ENCODE data around the gene TMEM117. TPM values are rescaled to one million over a fixed set of nuclear protein-coding genes. Genes with fewer than 3 reads are reported as not detected.

TMEM117 gene
- total RNA-seq, 1 donor from 2014 or later = not detected

DNA sequence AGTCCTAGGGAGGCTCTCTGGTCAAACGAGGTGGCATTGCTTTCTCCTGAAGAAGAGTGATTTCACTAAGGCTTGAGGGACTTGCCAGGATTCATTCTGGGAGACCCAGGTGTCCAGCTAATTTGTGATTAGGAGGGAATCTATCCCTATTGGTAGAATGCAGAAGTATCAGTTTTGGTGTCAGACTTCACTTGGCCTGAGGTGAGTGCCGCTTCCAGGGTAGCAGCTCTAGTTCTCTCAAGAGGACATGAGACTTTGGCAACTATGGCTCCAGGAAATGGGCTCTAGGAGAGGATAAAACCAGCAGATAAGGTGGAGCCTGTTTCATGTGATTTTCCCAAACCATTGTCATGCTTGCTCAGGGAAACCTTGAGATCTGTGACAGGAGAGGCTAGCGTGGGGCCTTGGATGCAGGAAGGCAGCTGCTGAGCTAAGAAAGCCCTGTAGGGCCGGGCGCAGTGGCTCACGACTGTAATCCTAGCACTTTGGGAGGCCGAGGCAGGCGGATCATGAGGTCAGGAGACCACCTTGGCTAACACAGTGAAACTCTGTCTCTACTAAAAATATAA is 11.6 kb upstream of the TMEM117 start:
- no peak overlapping the region for H3K4me3 Mint-ChIP-seq (ENCODE audit: unreplicated experiment)
- TF ChIP-seq, protein P1, sequence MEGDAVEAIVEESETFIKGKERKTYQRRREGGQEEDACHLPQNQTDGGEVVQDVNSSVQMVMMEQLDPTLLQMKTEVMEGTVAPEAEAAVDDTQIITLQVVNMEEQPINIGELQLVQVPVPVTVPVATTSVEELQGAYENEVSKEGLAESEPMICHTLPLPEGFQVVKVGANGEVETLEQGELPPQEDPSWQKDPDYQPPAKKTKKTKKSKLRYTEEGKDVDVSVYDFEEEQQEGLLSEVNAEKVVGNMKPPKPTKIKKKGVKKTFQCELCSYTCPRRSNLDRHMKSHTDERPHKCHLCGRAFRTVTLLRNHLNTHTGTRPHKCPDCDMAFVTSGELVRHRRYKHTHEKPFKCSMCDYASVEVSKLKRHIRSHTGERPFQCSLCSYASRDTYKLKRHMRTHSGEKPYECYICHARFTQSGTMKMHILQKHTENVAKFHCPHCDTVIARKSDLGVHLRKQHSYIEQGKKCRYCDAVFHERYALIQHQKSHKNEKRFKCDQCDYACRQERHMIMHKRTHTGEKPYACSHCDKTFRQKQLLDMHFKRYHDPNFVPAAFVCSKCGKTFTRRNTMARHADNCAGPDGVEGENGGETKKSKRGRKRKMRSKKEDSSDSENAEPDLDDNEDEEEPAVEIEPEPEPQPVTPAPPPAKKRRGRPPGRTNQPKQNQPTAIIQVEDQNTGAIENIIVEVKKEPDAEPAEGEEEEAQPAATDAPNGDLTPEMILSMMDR (IDR thresholded peaks at IDR 0.05; ENCODE audit: partially characterized antibody, unreplicated experiment) = no peak
- no peaks in the 10 kb centered on the region for H3K36me3 Mint-ChIP-seq (ENCODE audit: unreplicated experiment)
- no peak for DNase-seq
- H3K27me3 Mint-ChIP-seq (ENCODE audit: unreplicated experiment) = peaks cover 4% of the 10 kb centered on the region
- no peak overlapping the region for H3K27ac Mint-ChIP-seq (ENCODE audit: unreplicated experiment)
- no peaks in the 10 kb centered on the region for H3K4me1 Mint-ChIP-seq (ENCODE audit: low read depth, unreplicated experiment)
- no peaks in the 10 kb centered on the region for H3K9me3 Mint-ChIP-seq (ENCODE audit: unreplicated experiment)

DNA sequence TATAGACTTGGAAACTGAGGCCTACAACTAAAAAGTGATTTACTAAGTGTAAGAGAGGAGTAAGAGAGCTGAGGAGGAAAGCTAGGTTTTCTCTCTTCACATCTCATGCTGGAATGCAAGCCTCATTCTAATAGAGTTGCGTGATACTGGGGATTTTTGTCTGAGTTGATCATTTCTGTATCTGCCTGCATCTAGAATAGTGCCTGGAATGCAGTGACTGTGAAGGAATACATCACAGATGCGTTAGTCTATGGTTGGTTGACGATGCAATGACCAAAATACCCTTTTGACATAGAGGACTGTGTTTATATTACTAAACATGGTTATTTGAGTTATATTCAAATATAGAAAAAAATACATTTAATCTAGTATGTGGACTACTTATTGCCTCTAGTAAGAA is 9.2 kb upstream of the TMEM117 start:
- Mint-ChIP-seq H3K36me3 (ENCODE audit: unreplicated experiment) (no peaks in the 10 kb centered on the region), H3K27me3 (ENCODE audit: unreplicated experiment) (no peaks in the 10 kb centered on the region), H3K9me3 (ENCODE audit: unreplicated experiment) (no peaks in the 10 kb centered on the region), H3K4me3 (ENCODE audit: unreplicated experiment) (no peak overlapping the region), H3K4me1 (ENCODE audit: low read depth, unreplicated experiment) (no peaks in the 10 kb centered on the region), H3K27ac (ENCODE audit: unreplicated experiment) (no peak overlapping the region)
- no peak for DNase-seq
- TF ChIP-seq, protein P1 (IDR thresholded peaks at IDR 0.05; ENCODE audit: partially characterized antibody, unreplicated experiment) = no peak

GRCh38 chr12:43827093-43827492 is 8.8 kb upstream of the TMEM117 start:
- no peak overlapping the region for H3K27ac Mint-ChIP-seq (ENCODE audit: unreplicated experiment)
- H3K36me3 Mint-ChIP-seq (ENCODE audit: unreplicated experiment) = no peaks in the 10 kb centered on the region
- H3K9me3 Mint-ChIP-seq (ENCODE audit: unreplicated experiment) = no peaks in the 10 kb centered on the region
- no peak overlapping the region for H3K4me3 Mint-ChIP-seq (ENCODE audit: unreplicated experiment)
- no peak for DNase-seq
- no peaks in the 10 kb centered on the region for H3K27me3 Mint-ChIP-seq (ENCODE audit: unreplicated experiment)
- TF ChIP-seq, protein P1 (IDR thresholded peaks at IDR 0.05; ENCODE audit: partially characterized antibody, unreplicated experiment) = no peak
- no peaks in the 10 kb centered on the region for H3K4me1 Mint-ChIP-seq (ENCODE audit: low read depth, unreplicated experiment)

- DNase-seq = no peak
- no peak overlapping the region for H3K4me3 Mint-ChIP-seq (ENCODE audit: unreplicated experiment)
- H3K9me3 Mint-ChIP-seq (ENCODE audit: unreplicated experiment) = peaks cover 2% of the 10 kb centered on the region
- peaks cover 6% of the 10 kb centered on the region for H3K27me3 Mint-ChIP-seq (ENCODE audit: unreplicated experiment)
- H3K27ac Mint-ChIP-seq (ENCODE audit: unreplicated experiment) = no peak overlapping the region
- no peaks in the 10 kb centered on the region for H3K36me3 Mint-ChIP-seq (ENCODE audit: unreplicated experiment)
- no peaks in the 10 kb centered on the region for H3K4me1 Mint-ChIP-seq (ENCODE audit: low read depth, unreplicated experiment)
- TF ChIP-seq, protein P1 (IDR thresholded peaks at IDR 0.05; ENCODE audit: partially characterized antibody, unreplicated experiment) = no peak
These were observed 3.3 kb upstream of the TMEM117 start for GRCh38 chr12:43832463-43833168.

DNA sequence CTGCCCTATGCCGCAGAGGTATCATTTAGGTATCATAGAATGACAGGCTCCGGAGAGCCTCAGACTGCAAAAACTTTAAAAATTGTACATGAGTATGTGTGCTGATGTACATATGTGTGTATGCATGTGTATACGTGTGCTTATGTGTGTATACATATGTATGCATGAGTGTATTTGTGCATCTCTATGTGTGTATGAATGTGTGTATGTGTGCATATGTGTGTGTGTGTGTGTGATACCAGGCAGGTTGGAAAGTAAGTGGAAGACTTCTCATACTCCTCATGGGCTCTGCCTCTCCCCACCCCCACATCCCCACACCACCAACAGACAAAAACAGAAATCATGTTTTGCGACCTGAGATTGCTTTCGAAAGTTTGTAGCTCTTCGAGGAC is 621 bp upstream of the TMEM117 start:
- Mint-ChIP-seq H3K36me3 (ENCODE audit: unreplicated experiment) (no peaks in the 10 kb centered on the region), H3K4me1 (ENCODE audit: low read depth, unreplicated experiment) (no peaks in the 10 kb centered on the region)
- TF ChIP-seq, protein P1 (IDR thresholded peaks at IDR 0.05; ENCODE audit: partially characterized antibody, unreplicated experiment) = no peak

More for the DNA sequence above, 621 bp upstream of the TMEM117 start:
- H3K27ac Mint-ChIP-seq (ENCODE audit: unreplicated experiment) = no peak overlapping the region
- no peak for DNase-seq
- peak overlapping the region; percentile 93 for H3K4me3 Mint-ChIP-seq (ENCODE audit: unreplicated experiment)
- peaks cover 6% of the 10 kb centered on the region for H3K27me3 Mint-ChIP-seq (ENCODE audit: unreplicated experiment)
- H3K9me3 Mint-ChIP-seq (ENCODE audit: unreplicated experiment) = peaks cover 2% of the 10 kb centered on the region

Data from glutamatergic neuron (in vitro differentiated cells).